ENCODE measurements around the gene SPTLC2. TPM values are rescaled to one million over a fixed set of nuclear protein-coding genes. Genes with fewer than 3 reads are reported as not detected.

Gene SPTLC2
- total RNA-seq, 1 donor from 2014 or later = 12.3 TPM

GRCh38 chr14:77659831-77660230 lies 43.4 kb upstream of the SPTLC2 start:
- Mint-ChIP-seq H3K36me3 (no peaks in the 10 kb centered on the region), H3K4me3 (peak overlapping the region; percentile 14), H3K27ac (peak overlapping the region; percentile 88), H3K4me1 (peaks cover 46% of the 10 kb centered on the region), H3K27me3 (ENCODE audit: insufficient read depth, low read depth) (peaks cover 5% of the 10 kb centered on the region), H3K9me3 (peaks cover 2% of the 10 kb centered on the region)
- no peaks in the 10 kb centered on the region for H3K79me2 ChIP-seq (ENCODE audit: low read depth)
- TF ChIP-seq EZH2phosphoT487 (IDR thresholded peaks at IDR 0.05) = no peak
- TF ChIP-seq EZH2 (IDR thresholded peaks at IDR 0.05) = no peak
- no peak for TF ChIP-seq CTCF (IDR thresholded peaks at IDR 0.05)
- no peaks in the 10 kb centered on the region for H3K9me3 ChIP-seq (ENCODE audit: low read depth)
- no peak overlapping the region for H2AFZ ChIP-seq (replicated peaks)
- no peak overlapping the region for H3K4me2 ChIP-seq
- peaks cover 16% of the 10 kb centered on the region for H3K4me1 ChIP-seq
- H4K20me1 ChIP-seq (ENCODE audit: low read depth) = peaks cover 7% of the 10 kb centered on the region
- DNase-seq (ENCODE audit: low spot score) = no peak
- H3K4me3 ChIP-seq = no peak overlapping the region
- peaks cover 19% of the 10 kb centered on the region for H3F3A ChIP-seq (ENCODE audit: low read depth)
- no peaks in the 10 kb centered on the region for H3K36me3 ChIP-seq
- no peaks in the 10 kb centered on the region for H3K27me3 ChIP-seq
- H3K9ac ChIP-seq = no peak overlapping the region
- no peak overlapping the region for H3K27ac ChIP-seq

GRCh38 chr14:77657280-77657679 lies 40.8 kb upstream of the SPTLC2 start:
- peaks cover 26% of the 10 kb centered on the region for H3K4me1 ChIP-seq
- no peaks in the 10 kb centered on the region for H3K9me3 ChIP-seq (ENCODE audit: low read depth)
- no peak for TF ChIP-seq EZH2 (IDR thresholded peaks at IDR 0.05)
- no peak for TF ChIP-seq EZH2phosphoT487 (IDR thresholded peaks at IDR 0.05)
- TF ChIP-seq CTCF (IDR thresholded peaks at IDR 0.05) = no peak
- no peaks in the 10 kb centered on the region for H3K36me3 ChIP-seq
- no peaks in the 10 kb centered on the region for H3K36me3 Mint-ChIP-seq
- peaks cover 2% of the 10 kb centered on the region for H4K20me1 ChIP-seq (ENCODE audit: low read depth)
- no peaks in the 10 kb centered on the region for H3K79me2 ChIP-seq (ENCODE audit: low read depth)
- H3K27ac Mint-ChIP-seq = no peak overlapping the region
- H3K4me3 ChIP-seq = no peak overlapping the region
- no peaks in the 10 kb centered on the region for H3K27me3 ChIP-seq
- H3K27ac ChIP-seq = no peak overlapping the region
- no peak overlapping the region for H2AFZ ChIP-seq (replicated peaks)
- peaks cover 48% of the 10 kb centered on the region for H3K4me1 Mint-ChIP-seq
- no peak overlapping the region for H3K4me2 ChIP-seq
- peaks cover 2% of the 10 kb centered on the region for H3K9me3 Mint-ChIP-seq
- peaks cover 22% of the 10 kb centered on the region for H3F3A ChIP-seq (ENCODE audit: low read depth)
- DNase-seq (ENCODE audit: low spot score) = no peak
- H3K27me3 Mint-ChIP-seq (ENCODE audit: insufficient read depth, low read depth) = peaks cover 5% of the 10 kb centered on the region
- no peak overlapping the region for H3K9ac ChIP-seq
- no peak overlapping the region for H3K4me3 Mint-ChIP-seq

DNA sequence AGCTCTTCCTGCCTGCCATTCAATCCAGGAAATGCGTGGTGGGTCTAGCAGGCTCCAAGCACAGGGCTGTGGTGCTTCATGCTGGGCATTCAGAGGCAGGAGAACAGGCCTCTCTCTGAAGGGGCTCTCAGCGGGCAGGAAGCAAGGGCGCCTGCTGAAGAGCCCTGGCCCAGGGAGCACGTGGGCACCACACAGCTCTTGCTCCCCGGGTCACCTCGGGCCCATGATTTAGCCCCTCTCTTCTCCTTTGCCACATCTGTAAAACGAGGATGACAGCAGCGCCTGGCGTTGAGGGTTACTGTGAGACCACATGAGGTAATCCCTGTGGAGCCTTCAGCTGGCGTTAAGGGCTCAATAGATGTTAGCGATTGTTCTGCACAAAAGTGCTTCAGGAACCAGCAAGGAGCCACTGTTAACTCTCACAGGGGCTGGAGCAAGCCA lies 37.6 kb upstream of the SPTLC2 start:
- Mint-ChIP-seq H3K27ac (peak overlapping the region; percentile 89), H3K36me3 (no peaks in the 10 kb centered on the region), H3K9me3 (no peaks in the 10 kb centered on the region), H3K4me3 (no peak overlapping the region), H3K4me1 (peaks cover 26% of the 10 kb centered on the region), H3K27me3 (ENCODE audit: insufficient read depth, low read depth) (peaks cover 5% of the 10 kb centered on the region)
- Histone ChIP-seq H3K4me3 (peak overlapping the region; percentile 4), H3F3A (ENCODE audit: low read depth) (peaks cover 19% of the 10 kb centered on the region), H3K79me2 (ENCODE audit: low read depth) (no peaks in the 10 kb centered on the region), H3K9me3 (ENCODE audit: low read depth) (no peaks in the 10 kb centered on the region), H2AFZ (replicated peaks) (no peak overlapping the region), H3K4me1 (peaks cover 14% of the 10 kb centered on the region), H3K27ac (no peak overlapping the region), H3K9ac (no peak overlapping the region), H3K27me3 (no peaks in the 10 kb centered on the region), H4K20me1 (ENCODE audit: low read depth) (no peaks in the 10 kb centered on the region), H3K4me2 (peak overlapping the region; percentile 72), H3K36me3 (no peaks in the 10 kb centered on the region)
- peak; percentile 85 for DNase-seq (ENCODE audit: low spot score)
- TF ChIP-seq EZH2 (IDR thresholded peaks at IDR 0.05) = peak; percentile 22
- TF ChIP-seq CTCF (IDR thresholded peaks at IDR 0.05) = no peak
